IMR-90 (cell line): Measurements from ENCODE around the gene PYGB. TPM values are rescaled to one million over a fixed set of nuclear protein-coding genes. Genes with fewer than 3 reads are reported as not detected.

ENCODE experiments used
- ATAC-seq: fragments of 200-7000 bp; cut with Tn5 transposase; 2 replicates; pipeline ENCODE4 v1.9.1; 2020; ENCODE audit warnings: low read depth, mild to moderate bottlenecking, moderate library complexity
- BruUV-seq: library from RNA; stranded (reverse); fragments of 400-500 nt; replicated peaks from 2 replicates; lab custom pipeline; 2021; lab: Mats Ljungman, UMichigan
- CTCF ChIA-PET: fragments of 300-600 bp; formaldehyde crosslinking; extraction: SDS; loops from one replicate; lab custom pipeline; 2021; ENCODE audit warnings: antibody characterized with exemption; lab: Yijun Ruan, JAX
- POLR2A ChIA-PET: fragments of 300-600 bp; sonication (Branson Sonifier 250); formaldehyde crosslinking; loops from one replicate; lab custom pipeline; 2022; ENCODE audit warnings: antibody characterized with exemption; ENCODE audit not compliant: unreplicated experiment; lab: Charles Lee
- DNase-seq: peaks from one replicate; pipeline ENCODE4 v3.0.0; 2013
- H2AFZ ChIP-seq: replicated peaks from 2 replicates; pipeline ENCODE3; 2013; ENCODE audit warnings: low read length, mild to moderate bottlenecking; ENCODE audit not compliant: poor library complexity
- H2AK5ac ChIP-seq: 2 replicates; pipeline ENCODE4 v1.6.1; 2013; ENCODE audit warnings: low read depth, low read length, inconsistent platforms
- H2AK9ac ChIP-seq: replicated peaks from 2 replicates; pipeline ENCODE3; 2013; ENCODE audit warnings: mild to moderate bottlenecking, low read depth, low read length, moderate library complexity; ENCODE audit not compliant: poor library complexity
- H2BK120ac ChIP-seq: 2 replicates; pipeline ENCODE4 v1.6.1; 2013; ENCODE audit warnings: low read depth, low read length, inconsistent platforms
- H2BK15ac ChIP-seq: 3 replicates; pipeline ENCODE4 v1.6.1; 2013; ENCODE audit warnings: low read depth, low read length, inconsistent platforms
- H2BK20ac ChIP-seq: 2 replicates; pipeline ENCODE4 v1.6.1; 2013; ENCODE audit warnings: low read depth, mild to moderate bottlenecking, inconsistent platforms, low read length, moderate library complexity
- H2BK5ac ChIP-seq: 2 replicates; pipeline ENCODE4 v1.6.1; 2013; ENCODE audit warnings: mild to moderate bottlenecking, low read depth, low read length, inconsistent platforms; ENCODE audit not compliant: poor library complexity, severe bottlenecking
- H3K14ac ChIP-seq: replicated peaks from 2 replicates; pipeline ENCODE4 v1.6.1; 2013; ENCODE audit warnings: low read depth, low read length, inconsistent platforms
- H3K18ac ChIP-seq: 2 replicates; pipeline ENCODE4 v1.6.1; 2013; ENCODE audit warnings: low read depth, low read length, control low read depth
- H3K23ac ChIP-seq: 2 replicates; pipeline ENCODE4 v1.6.1; 2013; ENCODE audit warnings: low read depth, low read length, inconsistent platforms
- H3K27ac ChIP-seq: 2 replicates; pipeline ENCODE4 v1.5.1; 2013; ENCODE audit warnings: mild to moderate bottlenecking, control low read depth, low read length; ENCODE audit not compliant: insufficient read depth
- H3K27me3 ChIP-seq: 2 replicates; pipeline ENCODE4 v1.6.1; 2013; ENCODE audit warnings: low read length; ENCODE audit not compliant: control insufficient read depth, insufficient read depth
- H3K36me3 ChIP-seq: 2 replicates; pipeline ENCODE4 v1.6.1; 2013; ENCODE audit warnings: low read length, mixed read lengths; ENCODE audit not compliant: control insufficient read depth, insufficient read depth
- H3K4ac ChIP-seq: 2 replicates; pipeline ENCODE4 v1.6.1; 2013; ENCODE audit warnings: low read depth, low read length, inconsistent platforms
- H3K4me1 ChIP-seq: 2 replicates; pipeline ENCODE4 v1.6.1; 2013; ENCODE audit warnings: low read length, mixed read lengths; ENCODE audit not compliant: control insufficient read depth, insufficient read depth
- H3K4me2 ChIP-seq: 2 replicates; pipeline ENCODE4 v1.6.1; 2013; ENCODE audit warnings: low read depth, mild to moderate bottlenecking, control low read depth, low read length, moderate library complexity
- H3K4me3 ChIP-seq: 2 replicates; pipeline ENCODE4 v1.5.1; 2013; ENCODE audit warnings: low read depth, mild to moderate bottlenecking, control low read depth, low read length, moderate library complexity; ENCODE audit not compliant: insufficient read depth
- H3K56ac ChIP-seq: 2 replicates; pipeline ENCODE4 v1.6.1; 2013; ENCODE audit warnings: low read length, inconsistent platforms; ENCODE audit not compliant: insufficient read depth; ENCODE audit errors: extremely low read depth
- H3K79me1 ChIP-seq, 2 experiments: 2 replicates each; pipeline ENCODE4 v1.6.1; 2013; ENCODE audit warnings: low read length in 2 of 2, inconsistent platforms in 1 of 2, low read depth in 1 of 2
- H3K9ac ChIP-seq: 2 replicates; pipeline ENCODE4 v1.6.1; 2013; ENCODE audit warnings: low read depth, low read length, control low read depth
- H3K9me1 ChIP-seq: 2 replicates; pipeline ENCODE4 v1.6.1; 2013; ENCODE audit warnings: low read length, inconsistent platforms; ENCODE audit not compliant: insufficient read depth
- H3K9me3 ChIP-seq: 2 replicates; pipeline ENCODE4 v1.6.1; 2013; ENCODE audit warnings: low read length; ENCODE audit not compliant: control insufficient read depth, insufficient read depth
- H4K20me1 ChIP-seq: 2 replicates; pipeline ENCODE4 v1.6.1; 2013; ENCODE audit warnings: low read length, inconsistent platforms; ENCODE audit not compliant: insufficient read depth
- H4K5ac ChIP-seq: 2 replicates; pipeline ENCODE4 v1.6.1; 2013; ENCODE audit warnings: mild to moderate bottlenecking, low read depth, low read length, control low read depth
- H4K8ac ChIP-seq, 2 experiments: 2 replicates each; pipeline ENCODE4 v1.6.1; 2013; ENCODE audit warnings: low read depth in 2 of 2, low read length in 2 of 2, control low read depth in 1 of 2, inconsistent platforms in 1 of 2
- H4K91ac ChIP-seq: 2 replicates; pipeline ENCODE4 v1.6.1; 2013; ENCODE audit warnings: low read depth, low read length, inconsistent platforms; ENCODE audit not compliant: insufficient read depth
- BHLHE40 ChIP-seq: fragments of 150-350 bp; IDR thresholded peaks from 2 replicates; pipeline ENCODE4 v1.6.1; 2016; ENCODE audit warnings: mild to moderate bottlenecking, low read depth, low read length
- CEBPB ChIP-seq: IDR thresholded peaks from 2 replicates; pipeline ENCODE4 v1.6.1; 2012; ENCODE audit warnings: low read depth, low read length, improper control_type of control experiment
- CHD1 ChIP-seq: IDR thresholded peaks from 2 replicates; pipeline ENCODE4 v1.6.1; 2012; ENCODE audit warnings: low read depth, low read length, improper control_type of control experiment
- ELK1 ChIP-seq: fragments of 150-350 bp; IDR thresholded peaks from 2 replicates; pipeline ENCODE4 v1.6.1; 2016; ENCODE audit warnings: low read depth, mild to moderate bottlenecking, low read length, moderate library complexity, borderline replicate concordance
- FOS ChIP-seq: fragments of 150-350 bp; IDR thresholded peaks from 2 replicates; pipeline ENCODE4 v1.6.1; 2016; ENCODE audit warnings: low read depth, low read length
- MAFK ChIP-seq: IDR thresholded peaks from 2 replicates; pipeline ENCODE4 v1.6.1; 2012; ENCODE audit warnings: low read depth, low read length, improper control_type of control experiment
- MAZ ChIP-seq: IDR thresholded peaks from 2 replicates; pipeline ENCODE4 v1.6.1; 2012; ENCODE audit warnings: low read depth, mild to moderate bottlenecking, low read length, improper control_type of control experiment, moderate library complexity, borderline replicate concordance
- MXI1 ChIP-seq: IDR thresholded peaks from 2 replicates; pipeline ENCODE4 v1.6.1; 2012; ENCODE audit warnings: low read depth, mild to moderate bottlenecking, low read length, moderate library complexity, borderline replicate concordance
- NFE2L2 ChIP-seq: fragments of 150-350 bp; IDR thresholded peaks from 2 replicates; pipeline ENCODE4 v1.6.1; 2016; ENCODE audit warnings: low read depth, mild to moderate bottlenecking, low read length
- POLR2A ChIP-seq: IDR thresholded peaks from 2 replicates; pipeline ENCODE4 v1.6.1; 2012; ENCODE audit warnings: mild to moderate bottlenecking, low read depth, low read length
- RAD21 ChIP-seq: IDR thresholded peaks from 2 replicates; pipeline ENCODE4 v1.6.1; 2012; ENCODE audit warnings: low read length, improper control_type of control experiment
- RCOR1 ChIP-seq: IDR thresholded peaks from 2 replicates; pipeline ENCODE4 v1.6.1; 2012; ENCODE audit warnings: mild to moderate bottlenecking, low read length, improper control_type of control experiment; ENCODE audit not compliant: insufficient replicate concordance
- RFX5 ChIP-seq: IDR thresholded peaks from 2 replicates; pipeline ENCODE4 v1.8.0; 2012; ENCODE audit warnings: low read depth, mild to moderate bottlenecking, low read length, moderate library complexity
- USF2 ChIP-seq: fragments of 150-350 bp; IDR thresholded peaks from 2 replicates; pipeline ENCODE4 v1.6.1; 2017; ENCODE audit warnings: mild to moderate bottlenecking, antibody characterized with exemption, low read length, low read depth
- WGBS, 2 experiments: methylation state at CpG; one replicate each; pipeline versions ENCODE4 v1.1.5 to v1.1.7; 2013; ENCODE audit warnings: missing lambda C conversion rate in 2 of 2; ENCODE audit not compliant: insufficient read length in 1 of 2; ENCODE audit errors: extremely low coverage in 2 of 2; 5-methylcytosine and 5-hydroxymethylcytosine counted together
- dilution Hi-C: fragments of 300-500 bp; cut with HindIII; formaldehyde crosslinking; loops from one replicate; pipeline ENCODE4 v1.14.3; 2018; ENCODE audit warnings: low sequenced_read_pairs; ENCODE audit not compliant: unreplicated experiment
- in situ Hi-C: fragments of 300-500 bp; cut with MboI; formaldehyde crosslinking; loops from 3 replicates; pipeline ENCODE4 v1.14.3; 2019; ENCODE audit warnings: low sequenced_read_pairs, inconsistent platforms, mixed read lengths
- intact Hi-C: fragments of 100-400 bp; cut with micrococcal nuclease; formaldehyde crosslinking; loops from 2 replicates; pipeline ENCODE4 v1.10.0; 2022
- polyA plus RNA-seq, 3 experiments: library from polyadenylated mRNA; depleted of rRNA; stranded (reverse); fragments of >200 nt; gene quantifications; 2 replicates each; pipeline ENCODE4 v1.2.3, GENCODE V29; 2012; ENCODE audit warnings: low replicate concordance in 1 of 3
- total RNA-seq: library from RNA; depleted of rRNA; stranded (reverse); fragments of >200 nt; gene quantifications from 2 replicates; pipeline ENCODE4 v1.2.3, GENCODE V29; 2012

PYGB gene
- total and polyA plus RNA-seq, 2 of the 4 experiments (the other 2 are of a cell fraction): 72.4 to 83.1 TPM

GRCh38 chr20:25271486-25272222 is 23.8 kb downstream of the PYGB start (continued):
- TF ChIP-seq FOS: no peak

- Histone ChIP-seq H2BK20ac (no peak overlapping the region), H3K4me3 (no peak overlapping the region), H4K8ac (no peak overlapping the region), H3K56ac (no peak overlapping the region), H3K36me3 (peaks cover 70% of the 10 kb centered on the region), H3K4me2 (no peak overlapping the region), H3K9me1 (peaks cover 6% of the 10 kb centered on the region; the same call in 1 of the 2 replicates), H3K14ac (no peak overlapping the region), H4K5ac (no peak overlapping the region), H2BK15ac (no peak overlapping the region), H4K91ac (no peak overlapping the region), H3K23ac (no peak overlapping the region), H3K4me1 (no peaks in the 10 kb centered on the region), H2AFZ (no peak overlapping the region), H2BK120ac (no peak overlapping the region), H2AK9ac (no peak overlapping the region), H3K27me3 (no peaks in the 10 kb centered on the region), H3K27ac (no peak overlapping the region), H3K79me1 (peaks cover 9 to 25% of the 10 kb centered on the region in 2 experiments), H2BK5ac (no peak overlapping the region), H4K20me1 (no peaks in the 10 kb centered on the region; the same call in none of the 2 replicates), H3K4ac (no peak overlapping the region), H3K9me3 (no peaks in the 10 kb centered on the region), H3K18ac (no peak overlapping the region), H3K9ac (no peak overlapping the region), H2AK5ac (no peak overlapping the region)
- ATAC-seq (no peak), DNase-seq (no peak)
- BruUV-seq: no TSS peak
- dilution Hi-C loops: no loop called here
- 90% methylated on average over 2 of the region's 19 CpGs; no CpG with 5 or more reads in 1 of the 2 experiments for WGBS, 2 experiments
- CTCF ChIA-PET: no interaction called here
- POLR2A ChIA-PET: no interaction called here
- intact Hi-C loops: no loop called here
- in situ Hi-C loops: loop anchor here (25.0 kb wide), 2 partner anchors 715 to 1635 kb away; partner anchors contain the start of gene CST3
- TF ChIP-seq MAZ (no peak), MXI1 (no peak), ELK1 (no peak), CEBPB (no peak), MAFK (no peak), RFX5 (no peak), RCOR1 (no peak), BHLHE40 (no peak), NFE2L2 (no peak), FOS (no peak), POLR2A (no peak), USF2 (no peak), RAD21 (no peak), CHD1 (no peak)
Measured at GRCh38 chr20:25272223-25273000, 24.5 kb downstream of the PYGB start.
